DND-41 (cell line): ENCODE results near the gene IBA57.

Experiments
- CTCF ChIP-seq: IDR thresholded peaks from 2 replicates; pipeline ENCODE4 v1.5.1; 2012; ENCODE audit warnings: borderline replicate concordance, low read length, moderate library complexity, mild to moderate bottlenecking; ENCODE audit not compliant: poor library complexity, severe bottlenecking; ENCODE audit errors: extremely low read depth
- EZH2 ChIP-seq: IDR thresholded peaks from 3 replicates; pipeline ENCODE4 v1.6.1; 2012; ENCODE audit warnings: borderline replicate concordance, low read depth, mild to moderate bottlenecking, moderate library complexity, low read length, inconsistent platforms; ENCODE audit not compliant: severe bottlenecking

- TF ChIP-seq CTCF = no peak
- no peak for TF ChIP-seq EZH2
Observed at GRCh38 chr1:228120351-228120750, 45.3 kb upstream of the IBA57 start.
